Measurements from ENCODE around the gene GLIS2. TPM values are rescaled to one million over a fixed set of nuclear protein-coding genes. Genes with fewer than 3 reads are reported as not detected.

GLIS2 gene
- polyA plus RNA-seq, 1 experiment: 8.8 TPM

DNA sequence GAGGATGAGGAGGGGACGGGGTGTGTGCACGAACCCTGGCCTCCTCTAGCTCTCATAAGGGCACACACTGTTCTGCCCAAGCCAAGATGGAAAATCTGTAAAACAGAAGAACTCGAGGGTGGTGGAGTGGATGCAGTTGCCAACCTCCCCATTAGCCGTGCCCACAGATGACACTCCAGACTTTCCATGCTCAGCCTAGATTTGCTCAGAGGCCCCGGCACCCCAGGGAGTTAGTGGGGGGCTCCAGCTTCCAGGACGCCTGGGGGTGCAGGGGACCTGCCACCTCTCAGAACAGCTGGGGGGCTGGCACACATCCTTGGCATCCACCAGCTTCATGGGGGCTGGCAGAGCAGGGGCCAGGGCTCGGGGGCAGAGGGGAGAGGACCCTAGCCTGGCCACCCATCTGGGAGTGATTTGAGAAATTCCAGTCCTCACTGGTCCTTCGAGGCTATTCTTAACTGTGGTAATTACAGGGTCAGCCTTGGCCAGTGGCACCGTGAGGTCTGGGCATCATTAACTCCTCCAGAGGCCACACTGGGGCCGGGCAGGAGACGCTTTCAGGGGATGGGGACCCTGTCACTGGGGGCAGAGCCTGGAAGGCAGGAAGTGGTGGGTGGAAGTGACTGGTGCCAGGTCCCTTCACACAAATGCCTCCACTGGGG is 70.1 kb downstream of the GLIS2 start:
- DNase-seq (ENCODE audit: low read depth): no peak
- ChIA-PET CTCF (interaction anchor here (0.6 to 10.3 kb wide), 5 partner anchors 11 to 248 kb away, joined by 3 to 120 read pairs (median 3); no protein-coding TSS in a partner anchor), POLR2A (interaction anchor here (1.3 kb wide), 1 partner anchor 9 kb away, joined by 3 read pairs; no protein-coding TSS in a partner anchor)
- Histone ChIP-seq H3K4me3 (ENCODE audit: low read depth, low read length) (no peak overlapping the region), H3K27me3 (ENCODE audit: control insufficient read depth, insufficient read depth, low read length) (no peaks in the 10 kb centered on the region), H3K36me3 (ENCODE audit: control insufficient read depth, insufficient read depth, low read length) (peaks cover 30% of the 10 kb centered on the region)
- TF ChIP-seq, protein P1, sequence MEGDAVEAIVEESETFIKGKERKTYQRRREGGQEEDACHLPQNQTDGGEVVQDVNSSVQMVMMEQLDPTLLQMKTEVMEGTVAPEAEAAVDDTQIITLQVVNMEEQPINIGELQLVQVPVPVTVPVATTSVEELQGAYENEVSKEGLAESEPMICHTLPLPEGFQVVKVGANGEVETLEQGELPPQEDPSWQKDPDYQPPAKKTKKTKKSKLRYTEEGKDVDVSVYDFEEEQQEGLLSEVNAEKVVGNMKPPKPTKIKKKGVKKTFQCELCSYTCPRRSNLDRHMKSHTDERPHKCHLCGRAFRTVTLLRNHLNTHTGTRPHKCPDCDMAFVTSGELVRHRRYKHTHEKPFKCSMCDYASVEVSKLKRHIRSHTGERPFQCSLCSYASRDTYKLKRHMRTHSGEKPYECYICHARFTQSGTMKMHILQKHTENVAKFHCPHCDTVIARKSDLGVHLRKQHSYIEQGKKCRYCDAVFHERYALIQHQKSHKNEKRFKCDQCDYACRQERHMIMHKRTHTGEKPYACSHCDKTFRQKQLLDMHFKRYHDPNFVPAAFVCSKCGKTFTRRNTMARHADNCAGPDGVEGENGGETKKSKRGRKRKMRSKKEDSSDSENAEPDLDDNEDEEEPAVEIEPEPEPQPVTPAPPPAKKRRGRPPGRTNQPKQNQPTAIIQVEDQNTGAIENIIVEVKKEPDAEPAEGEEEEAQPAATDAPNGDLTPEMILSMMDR (IDR thresholded peaks at IDR 0.05; ENCODE audit: insufficient read depth, low read depth, low read length): no peak

DNA sequence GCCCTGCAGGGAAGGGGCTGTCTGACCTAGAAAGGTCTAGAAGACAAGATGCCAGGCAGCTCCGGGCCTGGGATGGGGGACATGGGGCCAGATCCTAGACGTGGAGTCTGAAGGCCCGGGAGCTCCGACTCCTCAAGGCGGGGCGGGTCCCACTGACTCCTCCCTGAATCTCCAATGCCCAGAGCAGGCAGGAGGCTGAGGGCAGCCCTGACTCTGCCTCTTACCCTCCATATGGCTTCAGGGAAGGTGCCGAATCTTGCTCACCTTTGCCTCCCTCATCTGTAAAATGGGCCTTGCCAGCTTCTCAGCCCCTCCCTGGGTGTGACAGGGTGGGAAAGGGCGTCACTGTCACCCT is 70.6 kb downstream of the GLIS2 start:
- TF ChIP-seq, protein P1 (IDR thresholded peaks at IDR 0.05; ENCODE audit: insufficient read depth, low read depth, low read length): no peak
- H3K36me3 ChIP-seq (ENCODE audit: control insufficient read depth, insufficient read depth, low read length): peaks cover 25% of the 10 kb centered on the region
- H3K4me3 ChIP-seq (ENCODE audit: low read depth, low read length): no peak overlapping the region
- no peak for DNase-seq (ENCODE audit: low read depth)
- H3K27me3 ChIP-seq (ENCODE audit: control insufficient read depth, insufficient read depth, low read length): no peaks in the 10 kb centered on the region
- ChIA-PET POLR2A (interaction anchor here (1.3 kb wide), 1 partner anchor 9 kb away, joined by 3 read pairs; no protein-coding TSS in a partner anchor), CTCF (interaction anchor here (0.9 to 10.3 kb wide), 3 partner anchors 11 to 22 kb away, joined by 3 to 120 read pairs (median 3); no protein-coding TSS in a partner anchor)

DNA sequence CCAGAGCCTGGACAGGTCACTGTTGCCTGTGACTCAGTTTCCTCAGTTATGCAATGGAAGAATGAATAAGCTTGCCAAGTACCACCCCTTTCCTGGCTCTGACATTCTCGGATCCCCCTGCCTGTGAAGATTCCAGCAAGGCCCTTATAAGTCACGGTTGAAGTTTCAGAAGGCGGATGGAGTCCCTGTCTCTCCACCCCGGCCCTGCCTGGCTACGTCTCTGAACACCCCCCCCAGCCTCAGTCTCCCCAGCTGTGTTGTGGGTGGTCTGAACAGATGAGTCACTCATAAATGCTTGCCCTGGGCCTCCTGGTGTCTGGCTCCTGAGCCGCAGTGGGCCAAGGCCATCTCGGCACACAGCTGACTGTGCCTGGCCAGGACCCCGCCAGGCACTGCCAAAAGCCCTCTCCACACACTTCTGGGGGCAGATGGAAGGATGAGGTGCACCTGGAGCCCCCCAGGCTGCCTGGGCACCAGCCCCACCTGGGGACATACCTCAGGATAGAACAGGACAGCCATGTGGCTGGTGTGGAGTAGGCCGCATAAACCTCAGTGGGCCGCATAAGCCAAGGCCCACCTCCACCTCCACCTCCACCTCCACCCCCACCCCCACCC is 71.2 kb downstream of the GLIS2 start:
- Histone ChIP-seq H3K4me3 (ENCODE audit: low read depth, low read length) (no peak overlapping the region), H3K27me3 (ENCODE audit: control insufficient read depth, insufficient read depth, low read length) (no peaks in the 10 kb centered on the region), H3K36me3 (ENCODE audit: control insufficient read depth, insufficient read depth, low read length) (peaks cover 19% of the 10 kb centered on the region)
- TF ChIP-seq, protein P1 (IDR thresholded peaks at IDR 0.05; ENCODE audit: insufficient read depth, low read depth, low read length): no peak
- POLR2A ChIA-PET: interaction anchor here (0.5 to 1.3 kb wide), 2 partner anchors 10 to 199 kb away, joined by 3 read pairs; no protein-coding TSS in a partner anchor
- CTCF ChIA-PET: interaction anchor here (0.9 to 10.3 kb wide), 4 partner anchors 12 to 28 kb away, joined by 3 to 120 read pairs (median 8); no protein-coding TSS in a partner anchor
- DNase-seq (ENCODE audit: low read depth): no peak

DNA sequence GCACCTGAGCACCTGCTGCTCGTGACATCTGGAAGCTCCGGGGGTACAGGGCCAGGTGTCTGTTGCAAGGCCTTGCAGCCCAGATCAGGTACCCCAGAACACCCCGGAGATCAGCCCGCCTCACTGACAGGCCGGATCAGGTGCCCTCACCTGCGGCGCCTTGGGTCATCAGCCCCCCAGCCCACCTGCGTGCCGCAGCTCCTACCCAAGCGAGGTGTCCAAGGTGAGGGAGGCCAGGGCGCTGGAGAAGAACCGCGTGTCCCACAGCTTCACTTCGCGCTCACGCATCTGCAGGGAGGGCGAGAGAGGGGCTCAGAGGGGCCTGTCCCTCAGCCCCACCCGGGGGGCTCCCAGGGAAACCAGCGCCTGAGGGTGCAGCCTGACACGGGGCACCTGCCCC is 71.9 kb downstream of the GLIS2 start:
- POLR2A ChIA-PET: no interaction called here
- CTCF ChIA-PET: interaction anchor here (1.0 to 10.3 kb wide), 4 partner anchors 8 to 28 kb away, joined by 3 to 120 read pairs (median 8); no protein-coding TSS in a partner anchor
- no peak for DNase-seq (ENCODE audit: low read depth)
- TF ChIP-seq, protein P1 (IDR thresholded peaks at IDR 0.05; ENCODE audit: insufficient read depth, low read depth, low read length): no peak
- H3K27me3 ChIP-seq (ENCODE audit: control insufficient read depth, insufficient read depth, low read length): no peaks in the 10 kb centered on the region
- H3K4me3 ChIP-seq (ENCODE audit: low read depth, low read length): no peak overlapping the region
- H3K36me3 ChIP-seq (ENCODE audit: control insufficient read depth, insufficient read depth, low read length): peaks cover 12% of the 10 kb centered on the region
